Measurements from ENCODE around the gene SLC6A3.
"Not testable (repeated sequence)": the region's sequence is repeated elsewhere in the genome, so short reads cannot be mapped to it uniquely, and the experiment has no call there.

Gene SLC6A3

DNA sequence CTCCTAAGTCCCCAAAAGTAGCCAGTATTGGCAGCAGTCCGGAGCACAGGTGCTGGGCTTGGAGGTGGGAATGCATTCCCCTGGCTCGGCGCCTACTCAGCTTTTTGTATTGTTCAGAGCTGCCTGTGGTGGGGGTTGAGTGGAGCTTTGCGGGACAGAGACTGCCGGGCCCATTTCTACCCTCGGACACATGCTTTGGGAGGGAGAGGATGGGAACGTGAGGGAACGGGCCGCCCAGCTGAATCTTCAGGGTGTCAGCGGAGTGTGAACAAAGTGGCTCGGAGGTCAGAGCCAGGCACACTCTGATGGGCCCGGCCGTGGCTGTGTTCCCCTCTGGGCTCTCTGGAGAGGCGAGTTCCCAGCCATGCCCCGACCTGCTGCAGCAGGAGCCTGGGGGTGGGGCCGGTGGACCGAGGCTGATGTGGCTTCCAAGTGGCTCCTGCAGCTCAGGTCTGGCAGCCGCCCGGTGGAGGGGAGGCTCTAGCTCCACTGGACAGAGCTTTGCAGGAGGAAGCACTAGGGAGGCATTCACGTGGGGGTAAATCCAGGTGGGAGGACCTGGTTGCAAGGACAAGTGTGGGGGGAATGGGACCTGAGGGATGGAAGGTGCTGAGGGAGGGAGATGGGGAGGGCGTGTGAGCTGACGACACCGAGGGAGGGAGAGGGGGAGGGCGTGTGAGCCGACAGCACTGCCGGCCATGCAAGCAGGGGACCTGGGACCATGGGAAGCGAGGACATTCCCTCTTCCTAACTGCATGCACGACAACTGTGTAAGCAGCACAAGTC, 31.1 kb upstream of the SLC6A3 start:
- TF ChIP-seq, protein P1, sequence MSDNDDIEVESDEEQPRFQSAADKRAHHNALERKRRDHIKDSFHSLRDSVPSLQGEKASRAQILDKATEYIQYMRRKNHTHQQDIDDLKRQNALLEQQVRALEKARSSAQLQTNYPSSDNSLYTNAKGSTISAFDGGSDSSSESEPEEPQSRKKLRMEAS (IDR thresholded peaks at IDR 0.05; ENCODE audit: low read depth, low read length): no peak
- TF ChIP-seq CTCF (IDR thresholded peaks at IDR 0.05; ENCODE audit: low read depth, low read length) (no peak), POLR2A (IDR thresholded peaks at IDR 0.05; ENCODE audit: extremely low read depth, insufficient read length) (no peak), MYC (IDR thresholded peaks at IDR 0.05; ENCODE audit: low read depth, low read length) (no peak)
- H3K4me3 ChIP-seq (ENCODE audit: low read depth, low read length): no peak overlapping the region
- no peak for DNase-seq (ENCODE audit: low read depth)

DNA sequence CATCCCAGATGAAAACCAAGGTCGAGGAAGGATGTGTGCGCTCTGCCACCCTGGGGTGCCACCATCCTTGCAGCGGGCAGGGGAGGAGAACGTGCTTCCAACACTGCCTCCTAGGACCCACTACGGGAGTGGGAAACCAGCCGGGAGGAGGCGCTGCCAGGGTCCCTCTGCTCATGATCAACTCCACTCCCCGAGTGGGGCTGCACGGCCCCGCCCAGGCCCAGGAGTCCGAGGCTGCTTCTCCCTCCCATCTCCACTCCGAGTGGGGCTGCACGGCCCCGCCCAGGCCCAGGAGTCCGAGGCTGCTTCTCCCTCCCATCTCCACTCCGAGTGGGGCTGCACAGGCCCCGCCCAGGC, 30.3 kb upstream of the SLC6A3 start:
- not testable (repeated sequence) for DNase-seq (ENCODE audit: low read depth); H3K4me3 ChIP-seq (ENCODE audit: low read depth, low read length)

DNA sequence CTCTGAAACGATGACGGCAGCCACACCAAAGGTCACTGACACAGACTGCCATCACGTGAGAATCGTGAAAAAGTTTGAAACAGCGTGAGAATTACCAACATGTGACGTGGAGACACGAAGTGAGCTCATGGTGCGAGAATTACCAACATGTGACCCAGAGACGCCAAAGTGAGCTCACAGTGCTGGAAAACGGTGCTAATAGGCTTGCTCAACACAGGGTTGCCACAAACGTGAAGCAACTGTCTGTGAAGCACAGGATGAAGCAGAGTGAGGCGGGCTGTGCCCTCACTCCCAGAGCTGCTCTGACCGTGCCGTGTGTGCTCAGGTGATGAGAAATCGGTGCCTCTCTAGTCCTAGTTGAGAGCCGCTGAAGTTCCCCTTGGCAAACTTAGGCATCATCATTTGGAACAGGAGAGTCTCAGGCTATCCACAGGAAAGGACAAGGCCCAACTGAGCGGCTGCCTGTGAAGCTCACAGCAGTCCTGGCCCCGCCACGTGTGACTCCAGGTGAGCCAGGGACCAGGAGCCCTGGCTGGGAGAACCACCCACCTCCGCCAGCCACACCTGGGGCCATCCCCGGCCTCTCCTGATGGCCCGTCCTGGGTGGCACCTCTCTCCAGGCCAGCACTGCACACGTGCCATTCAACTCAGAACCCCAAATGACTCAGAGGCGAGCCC, 29.8 kb upstream of the SLC6A3 start:
- no peak overlapping the region for H3K4me3 ChIP-seq (ENCODE audit: low read depth, low read length)
- DNase-seq (ENCODE audit: low read depth): no peak
- no peak for TF ChIP-seq MYC (IDR thresholded peaks at IDR 0.05; ENCODE audit: low read depth, low read length)
- TF ChIP-seq, protein P1 (IDR thresholded peaks at IDR 0.05; ENCODE audit: low read depth, low read length): no peak
- no peak for TF ChIP-seq POLR2A (IDR thresholded peaks at IDR 0.05; ENCODE audit: extremely low read depth, insufficient read length)
- TF ChIP-seq CTCF (IDR thresholded peaks at IDR 0.05; ENCODE audit: low read depth, low read length): no peak

DNA sequence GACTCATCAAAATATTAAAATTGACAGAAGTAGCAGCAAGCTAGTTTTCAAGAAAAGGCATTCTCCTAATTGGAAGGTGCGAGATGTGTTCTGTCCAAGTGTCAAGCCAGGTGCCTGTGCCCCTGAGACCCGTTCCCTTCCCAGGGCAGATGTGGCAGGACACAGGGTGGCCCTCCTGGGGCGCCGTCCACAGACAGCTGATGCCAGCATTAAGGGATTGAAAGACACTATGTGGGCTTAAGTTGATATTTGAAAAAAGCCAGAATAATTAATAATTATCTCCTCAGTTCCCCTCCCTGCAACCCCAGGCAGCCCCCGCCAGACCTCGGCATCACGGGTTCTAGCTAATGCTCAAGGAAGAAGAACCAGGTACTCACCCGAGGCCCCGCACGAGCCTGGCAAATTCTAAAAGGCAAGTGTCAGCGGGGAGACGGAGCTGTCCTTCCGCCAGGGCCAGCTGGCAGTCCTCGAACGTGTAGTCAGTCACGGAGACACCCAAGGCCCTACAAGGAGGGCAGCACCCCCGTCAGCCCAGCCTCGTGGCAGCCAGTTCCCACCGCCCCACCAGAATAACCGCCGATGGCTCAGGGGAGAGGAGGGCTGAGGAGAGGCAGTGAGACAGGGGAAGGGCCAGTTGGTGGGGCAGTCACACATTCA, 29.1 kb upstream of the SLC6A3 start:
- TF ChIP-seq POLR2A (IDR thresholded peaks at IDR 0.05; ENCODE audit: extremely low read depth, insufficient read length) (no peak), MYC (IDR thresholded peaks at IDR 0.05; ENCODE audit: low read depth, low read length) (no peak), CTCF (IDR thresholded peaks at IDR 0.05; ENCODE audit: low read depth, low read length) (no peak)
- TF ChIP-seq, protein P1 (IDR thresholded peaks at IDR 0.05; ENCODE audit: low read depth, low read length): no peak
- no peak overlapping the region for H3K4me3 ChIP-seq (ENCODE audit: low read depth, low read length)
- DNase-seq (ENCODE audit: low read depth): no peak

GRCh38 chr5:1473746-1474145, 28.5 kb upstream of the SLC6A3 start:
- H3K4me3 ChIP-seq (ENCODE audit: low read depth, low read length): no peak overlapping the region
- no peak for TF ChIP-seq POLR2A (IDR thresholded peaks at IDR 0.05; ENCODE audit: extremely low read depth, insufficient read length)
- TF ChIP-seq CTCF (IDR thresholded peaks at IDR 0.05; ENCODE audit: low read depth, low read length): no peak
- TF ChIP-seq MYC (IDR thresholded peaks at IDR 0.05; ENCODE audit: low read depth, low read length): no peak
- TF ChIP-seq, protein P1 (IDR thresholded peaks at IDR 0.05; ENCODE audit: low read depth, low read length): no peak
- DNase-seq (ENCODE audit: low read depth): no peak

DNA sequence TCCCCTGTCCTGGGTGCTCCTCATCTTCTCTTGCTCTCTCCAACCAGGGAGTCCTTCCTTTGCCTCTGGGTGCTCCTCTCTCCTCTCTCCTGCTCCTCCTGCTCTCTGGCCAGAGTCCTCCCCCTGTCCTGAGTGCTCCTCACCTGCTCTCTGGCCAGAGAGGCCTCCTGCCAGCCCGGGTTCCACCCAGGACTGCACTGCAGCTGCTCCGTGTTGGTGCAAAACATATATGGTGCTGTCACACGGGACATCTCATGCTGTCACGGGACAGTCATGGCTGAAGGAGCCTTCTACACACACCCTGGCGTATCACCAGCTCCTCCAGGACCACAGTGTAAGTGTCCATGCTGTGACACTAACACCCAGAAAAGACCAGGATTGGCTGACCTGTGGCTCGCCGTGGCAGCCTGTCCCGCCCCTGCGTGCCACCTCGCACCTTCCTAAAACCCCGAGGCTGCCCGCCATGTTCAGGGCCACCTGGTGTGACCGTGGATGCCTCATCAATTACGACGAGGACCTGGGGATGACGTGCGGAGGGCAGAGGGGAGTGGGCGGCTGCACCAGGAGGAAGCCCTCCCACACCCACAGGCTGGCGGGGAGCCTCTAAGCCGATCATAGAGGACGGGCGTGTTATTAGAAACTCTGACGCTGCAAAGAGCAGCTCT, 27.9 kb upstream of the SLC6A3 start:
- TF ChIP-seq MYC (IDR thresholded peaks at IDR 0.05; ENCODE audit: low read depth, low read length) (no peak), POLR2A (IDR thresholded peaks at IDR 0.05; ENCODE audit: extremely low read depth, insufficient read length) (no peak), CTCF (IDR thresholded peaks at IDR 0.05; ENCODE audit: low read depth, low read length) (no peak)
- TF ChIP-seq, protein P1 (IDR thresholded peaks at IDR 0.05; ENCODE audit: low read depth, low read length): no peak
- no peak overlapping the region for H3K4me3 ChIP-seq (ENCODE audit: low read depth, low read length)
- DNase-seq (ENCODE audit: low read depth): no peak
